GM19452 (cell line): Measurements from ENCODE around the gene NOTCH1.

ENCODE experiments used
- ATAC-seq: cut with Tn5 transposase; IDR thresholded peaks from one replicate; pipeline ENCODE4 v1.9.1; 2021; ENCODE audit not compliant: unreplicated experiment

Gene NOTCH1

DNA sequence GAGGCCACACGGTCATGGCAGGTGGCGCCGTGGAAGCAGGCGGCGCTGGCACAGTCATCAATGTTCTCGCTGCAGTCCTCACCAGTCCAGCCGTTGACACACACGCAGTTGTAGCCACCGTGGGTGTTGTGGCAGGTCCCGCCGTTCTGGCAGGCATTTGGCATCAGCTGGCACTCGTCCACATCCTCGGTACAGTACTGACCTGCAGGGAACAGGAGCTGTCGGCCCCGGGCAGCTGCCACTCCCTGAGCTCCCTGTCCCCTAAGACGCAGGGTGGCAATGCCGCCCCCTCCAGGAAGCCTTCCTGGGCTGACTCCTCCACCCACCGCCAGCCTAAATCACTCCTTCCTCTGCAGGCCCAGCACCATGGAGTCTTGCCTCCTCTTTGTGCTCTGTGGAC is 27.2 kb downstream of the NOTCH1 start:
- no peak for ATAC-seq

DNA sequence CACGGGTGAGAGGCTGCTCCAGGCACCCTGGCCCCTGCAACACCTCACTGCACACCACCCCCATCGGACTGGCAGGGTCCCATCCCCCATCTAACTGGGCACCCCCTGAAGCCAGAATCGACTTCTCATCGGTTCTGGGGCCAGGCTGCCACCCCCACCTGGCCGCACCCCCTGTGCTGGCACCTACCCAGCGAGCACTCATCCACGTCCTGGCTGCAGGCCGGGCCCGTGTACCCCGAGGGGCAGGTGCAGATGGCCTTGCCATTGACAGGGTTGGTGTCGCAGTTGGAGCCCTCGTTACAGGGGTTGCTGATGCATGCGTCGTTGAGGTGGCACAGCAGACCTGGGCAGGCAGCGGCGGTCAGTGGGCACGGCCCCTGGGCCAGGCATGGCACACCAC is 27.9 kb downstream of the NOTCH1 start:
- ATAC-seq: no peak

DNA sequence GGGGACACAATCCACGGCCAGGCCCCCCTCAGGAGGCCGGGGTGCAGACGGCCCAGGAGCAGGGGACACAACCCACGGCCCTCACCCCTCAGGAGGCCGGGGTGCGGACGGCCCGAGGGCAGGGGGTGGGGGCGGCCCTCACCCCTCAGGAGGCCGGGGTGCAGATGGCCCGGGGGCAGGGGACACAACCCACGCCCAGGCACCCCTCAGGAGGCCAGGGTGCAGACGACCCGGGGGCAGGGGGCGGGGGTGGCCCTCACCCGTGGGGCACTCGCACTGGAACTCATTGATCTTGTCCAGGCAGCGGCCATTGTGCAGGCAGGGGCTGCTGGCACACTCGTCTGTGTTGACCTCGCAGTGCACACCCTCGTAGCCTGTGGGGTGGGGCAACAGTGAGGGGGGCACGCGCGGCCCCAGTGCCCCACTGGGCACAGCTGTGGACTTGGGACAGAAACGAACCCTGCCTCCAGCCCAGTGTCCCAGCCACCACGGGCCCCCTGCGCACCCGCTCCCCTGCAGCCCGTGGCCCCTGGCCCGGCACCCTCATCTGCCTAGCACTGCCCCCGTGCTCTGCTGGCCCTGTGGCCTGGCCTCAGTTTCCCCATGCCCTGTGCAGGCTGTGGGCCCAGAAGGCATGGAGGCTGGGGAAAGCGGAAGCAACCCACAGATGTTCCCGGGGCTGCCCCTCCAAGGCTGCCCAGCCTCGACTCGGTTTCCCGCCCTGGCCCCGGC is 28.7 kb downstream of the NOTCH1 start:
- no peak for ATAC-seq

DNA sequence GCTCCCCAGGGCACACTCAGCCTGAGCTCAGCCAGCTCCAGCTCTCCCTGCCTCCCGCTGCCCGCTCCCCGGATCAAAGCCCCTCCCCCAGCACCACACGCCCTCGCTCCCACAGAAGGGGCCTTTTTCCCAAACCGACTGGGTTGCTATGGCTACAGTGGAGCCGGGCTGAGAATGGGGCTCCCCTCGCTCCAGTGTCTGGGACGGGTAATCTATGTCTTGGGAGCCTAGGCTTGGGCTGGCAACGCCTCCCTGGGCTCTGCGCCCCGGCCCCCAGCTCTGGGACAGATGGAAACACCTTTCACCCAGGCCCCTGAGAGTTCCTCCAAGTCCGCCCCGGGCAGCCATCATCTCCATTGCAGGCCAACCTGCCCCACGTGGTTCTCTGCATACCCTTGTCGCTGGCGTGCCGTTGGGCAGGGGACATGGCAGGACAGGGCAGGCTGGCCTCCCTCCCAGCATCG is 29.6 kb downstream of the NOTCH1 start:
- no peak for ATAC-seq

DNA sequence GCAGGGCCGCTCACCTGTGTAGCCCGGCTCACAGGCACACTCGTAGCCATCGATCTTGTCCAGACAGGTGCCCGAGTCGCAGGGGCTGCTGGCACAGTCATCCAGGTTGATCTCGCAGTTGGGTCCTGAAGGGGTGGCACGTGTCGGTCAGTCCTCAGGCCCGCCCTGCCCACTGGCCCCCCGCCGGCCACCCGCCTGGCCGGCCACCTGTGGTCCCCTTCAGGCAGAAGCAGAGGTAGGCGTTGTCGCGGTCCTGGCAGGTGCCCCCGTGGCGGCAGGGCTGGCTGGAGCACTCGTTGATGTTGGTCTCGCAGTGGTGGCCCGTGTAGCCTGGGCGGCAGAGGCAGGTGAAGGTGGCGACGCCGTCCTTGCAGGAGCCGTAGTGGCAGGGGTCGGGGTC is 30.6 kb downstream of the NOTCH1 start:
- ATAC-seq: no peak

DNA sequence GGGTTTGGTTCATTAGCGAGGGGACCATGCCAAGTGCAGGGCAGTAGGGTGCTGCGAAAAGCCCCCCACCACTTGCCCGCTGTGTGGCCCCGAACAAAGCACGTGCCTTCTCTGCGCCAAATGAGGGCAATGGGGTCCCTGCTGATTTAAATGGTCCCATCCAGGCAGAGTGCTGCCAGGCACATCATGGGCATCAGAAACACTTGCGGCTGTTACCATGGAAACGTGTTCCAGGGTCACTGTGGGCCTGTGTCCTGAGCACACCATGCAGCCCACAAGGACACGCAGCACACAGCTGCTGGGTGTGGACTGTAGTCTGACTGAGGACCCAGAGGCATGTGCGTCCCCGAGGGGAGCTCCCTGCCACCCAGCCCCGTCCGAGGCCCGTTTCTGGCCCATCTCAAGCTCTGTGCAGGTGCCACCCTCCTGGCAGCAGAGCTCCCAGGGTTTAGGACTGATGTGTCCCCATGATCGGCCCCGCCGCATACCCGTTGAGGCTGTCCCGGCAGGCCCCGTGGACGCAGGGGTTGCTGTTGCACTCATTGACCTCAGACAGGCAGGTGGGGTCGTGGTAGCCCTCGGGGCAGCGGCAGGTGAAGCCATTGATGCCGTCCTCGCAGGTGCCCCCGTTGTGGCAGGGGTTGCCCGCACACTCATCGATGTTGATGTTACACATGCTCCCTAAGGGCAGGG is 31.7 kb downstream of the NOTCH1 start:
- no peak for ATAC-seq

DNA sequence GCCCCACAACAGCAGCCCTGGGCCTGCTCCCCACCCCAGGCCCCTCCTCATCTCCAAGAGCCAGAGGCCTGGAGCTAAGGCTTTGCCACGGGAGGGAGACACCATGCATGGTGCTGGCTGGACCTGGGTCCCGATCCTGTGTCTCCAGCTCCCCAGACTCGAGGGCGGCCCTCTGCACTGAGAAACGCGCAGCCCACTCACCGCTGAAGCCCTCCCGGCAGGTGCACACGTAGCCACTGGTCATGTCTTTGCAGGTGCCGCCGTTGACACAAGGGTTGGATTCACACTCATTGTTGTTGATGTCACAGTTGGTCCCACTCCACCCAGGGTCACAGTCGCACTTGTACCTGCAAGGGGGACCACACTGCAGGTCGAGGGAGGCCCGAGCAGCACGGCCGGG is 32.7 kb downstream of the NOTCH1 start:
- no peak for ATAC-seq

DNA sequence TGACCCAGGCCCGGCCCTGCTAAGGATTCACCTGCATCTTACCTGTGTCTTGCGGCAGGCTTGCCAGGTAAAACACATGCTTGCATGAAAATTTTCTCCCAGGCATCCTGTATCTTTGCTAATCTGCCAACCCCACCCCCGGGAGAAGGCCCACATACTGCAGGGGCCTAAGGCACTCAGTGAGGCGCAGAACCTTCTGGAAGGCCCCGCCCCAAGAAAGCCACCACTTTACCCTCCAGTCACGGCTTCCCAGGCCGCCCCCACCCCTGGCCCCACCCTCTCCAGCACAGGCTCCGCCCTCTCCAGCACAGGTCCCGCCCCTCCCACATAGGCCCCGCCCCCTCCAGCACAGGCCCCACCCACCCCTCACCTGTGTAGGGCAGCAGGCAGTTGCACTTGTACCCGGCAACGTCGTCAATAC is 33.2 kb downstream of the NOTCH1 start:
- ATAC-seq: no peak

DNA sequence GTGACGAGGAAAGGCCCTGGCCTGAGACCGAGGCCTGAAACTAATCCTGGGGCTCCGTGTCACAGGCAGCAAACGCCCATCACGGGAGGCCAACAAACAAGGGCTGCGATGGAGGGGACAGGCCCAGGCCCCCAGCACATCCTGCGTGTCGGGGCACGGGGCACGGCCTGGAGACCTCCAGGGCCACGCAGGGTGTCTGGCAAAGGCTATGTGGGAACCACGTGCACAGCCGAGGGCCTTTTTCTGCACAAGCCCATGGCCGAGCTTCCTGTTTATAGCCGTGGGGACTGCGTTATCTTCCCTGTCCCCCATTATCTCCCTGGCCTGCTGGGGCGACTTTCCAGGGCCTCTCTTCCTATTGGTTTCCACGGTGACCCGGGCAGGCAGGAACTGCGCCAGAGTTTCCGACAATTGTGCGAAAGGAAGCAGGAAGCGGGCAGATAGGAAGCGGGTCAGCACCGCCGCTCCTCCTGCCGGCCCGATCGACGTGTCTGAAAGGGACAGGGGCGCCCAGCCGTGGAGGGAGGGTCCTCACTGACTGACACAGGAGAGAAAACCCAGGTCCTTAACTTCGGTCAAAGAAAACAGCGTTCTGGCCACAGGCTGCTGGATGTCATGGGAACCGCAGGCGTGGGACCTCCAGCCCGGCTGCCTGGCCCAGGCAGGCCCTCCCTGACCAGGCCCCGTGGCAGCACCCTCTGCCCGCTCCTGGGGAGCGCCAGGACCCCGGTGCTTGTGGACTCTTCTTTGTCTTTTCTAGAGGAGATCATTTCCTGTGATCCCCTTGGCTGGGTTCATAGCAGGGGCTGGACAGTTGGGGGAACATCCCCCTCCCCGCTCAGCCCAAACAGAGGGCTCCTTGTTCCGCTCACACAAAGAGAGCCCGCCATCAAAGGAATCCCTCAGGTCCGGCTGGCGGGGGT is 33.9 kb downstream of the NOTCH1 start:
- ATAC-seq: no peak

DNA sequence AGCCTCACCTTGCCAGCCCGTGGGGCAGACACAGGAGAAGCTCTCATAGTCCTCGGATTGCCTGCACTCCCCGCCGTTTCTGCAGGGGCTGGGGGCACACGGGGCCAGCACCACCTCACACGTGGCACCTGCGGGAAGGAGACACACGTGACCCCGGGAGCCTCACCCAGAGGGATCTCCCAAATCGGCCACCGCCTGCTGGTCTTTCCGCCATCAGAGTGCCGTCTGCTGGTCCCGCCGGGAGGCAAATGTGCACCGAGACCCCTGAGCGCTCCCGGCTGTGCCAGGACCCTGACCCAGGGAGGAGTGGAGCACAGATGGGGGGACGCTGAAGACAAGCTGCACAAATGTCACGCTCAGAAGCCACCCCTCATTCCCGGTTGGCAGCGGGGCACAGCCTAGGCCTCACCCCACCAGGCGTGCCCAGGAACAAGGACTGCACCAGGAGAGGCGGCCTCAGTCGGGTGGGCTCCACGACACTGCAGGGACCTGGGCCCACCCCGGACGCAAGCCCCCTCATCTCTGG is 34.6 kb downstream of the NOTCH1 start:
- ATAC-seq: no peak

DNA sequence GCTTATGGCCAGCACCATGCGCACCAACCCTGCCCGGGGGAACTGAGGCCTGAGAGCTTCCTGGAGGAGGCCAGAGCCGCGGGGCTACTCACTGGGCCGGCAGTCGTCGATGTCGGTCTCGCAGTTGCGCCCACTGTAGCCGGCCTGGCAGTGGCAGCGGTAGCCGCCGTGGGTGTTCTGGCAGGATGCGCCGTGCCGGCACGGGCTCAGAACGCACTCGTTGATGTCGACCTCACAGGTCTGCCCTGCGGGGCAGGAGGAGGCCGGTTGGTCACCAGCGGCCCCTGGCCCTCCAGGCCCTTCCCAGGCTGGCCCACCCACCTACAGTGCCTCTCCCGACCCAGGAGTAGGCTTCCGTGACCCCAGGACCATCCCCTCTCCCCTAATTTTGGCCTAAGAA is 35.3 kb downstream of the NOTCH1 start:
- ATAC-seq: no peak

DNA sequence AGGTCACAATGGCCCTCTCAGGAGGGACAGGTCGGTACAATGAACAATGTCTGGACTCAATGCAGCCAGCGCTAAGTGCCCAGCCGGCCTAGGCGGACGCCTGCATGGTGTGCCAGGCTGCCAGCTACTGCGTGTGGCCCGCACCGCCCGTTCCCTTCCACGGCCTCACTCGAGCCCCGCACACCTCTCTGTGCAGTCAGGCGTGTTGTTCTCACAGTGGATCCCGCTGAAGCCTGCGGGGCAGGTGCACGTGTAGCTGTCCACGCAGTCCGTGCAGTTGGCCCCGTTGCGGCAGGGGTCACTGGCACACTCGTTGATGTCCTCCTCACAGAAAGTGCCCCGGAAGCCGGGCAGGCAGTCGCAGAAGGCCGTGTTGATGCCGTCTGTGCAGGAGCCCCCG is 36.3 kb downstream of the NOTCH1 start:
- ATAC-seq: no peak

DNA sequence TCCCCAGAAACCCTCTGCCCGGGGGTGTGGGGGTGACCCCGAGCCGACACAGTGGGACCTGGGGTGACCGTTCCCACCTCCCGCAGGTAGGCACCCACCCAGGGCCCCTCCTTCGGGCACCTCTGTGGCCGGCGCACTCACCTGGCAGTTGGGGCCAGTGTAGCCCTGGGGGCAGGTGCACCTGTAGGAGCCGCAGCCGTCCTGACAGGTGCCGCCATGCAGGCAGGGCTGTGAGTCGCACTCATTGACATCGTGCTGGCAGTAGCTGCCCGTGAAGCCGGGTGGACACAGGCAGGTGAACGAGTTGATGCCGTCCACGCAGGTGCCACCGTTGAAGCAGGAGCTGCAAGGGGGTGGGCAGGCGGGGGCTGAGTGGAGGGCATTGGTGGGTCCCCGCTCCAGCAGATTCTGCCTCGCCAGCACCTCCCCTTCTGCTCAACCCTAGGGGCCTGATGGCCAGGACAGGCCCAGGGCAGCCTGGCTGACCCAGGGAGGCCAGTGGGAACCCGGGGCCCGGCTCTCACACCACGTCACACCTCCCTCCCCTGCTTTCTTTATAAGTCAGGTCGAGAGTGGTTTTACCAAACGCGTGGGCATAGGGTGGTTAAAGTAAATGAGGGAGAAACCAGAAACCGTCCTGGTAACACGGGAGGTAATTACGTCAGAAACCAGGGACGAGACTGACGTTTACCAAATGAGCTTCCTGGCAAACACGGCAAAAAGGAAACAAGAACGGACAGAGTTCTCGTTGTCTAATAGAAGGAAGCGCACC is 36.9 kb downstream of the NOTCH1 start:
- no peak for ATAC-seq

DNA sequence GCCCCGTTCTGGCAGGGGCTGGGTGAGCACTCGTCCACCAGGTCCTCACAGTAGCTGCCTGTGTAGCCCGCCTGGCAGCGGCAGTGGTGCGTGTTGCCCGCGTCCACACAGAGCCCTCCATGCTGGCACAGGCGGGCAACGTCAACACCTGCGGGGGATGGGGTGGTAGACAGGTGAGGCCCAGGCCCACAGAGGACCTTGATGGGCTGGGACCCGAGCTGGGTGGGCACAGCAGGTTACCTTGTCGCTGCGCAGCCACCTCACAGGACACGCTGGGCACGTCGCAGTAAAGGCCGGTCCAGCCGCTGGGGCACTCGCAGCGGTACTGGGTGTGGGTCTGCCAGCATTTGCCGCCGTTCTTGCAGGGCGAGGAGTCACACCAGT is 37.9 kb downstream of the NOTCH1 start:
- no peak for ATAC-seq

DNA sequence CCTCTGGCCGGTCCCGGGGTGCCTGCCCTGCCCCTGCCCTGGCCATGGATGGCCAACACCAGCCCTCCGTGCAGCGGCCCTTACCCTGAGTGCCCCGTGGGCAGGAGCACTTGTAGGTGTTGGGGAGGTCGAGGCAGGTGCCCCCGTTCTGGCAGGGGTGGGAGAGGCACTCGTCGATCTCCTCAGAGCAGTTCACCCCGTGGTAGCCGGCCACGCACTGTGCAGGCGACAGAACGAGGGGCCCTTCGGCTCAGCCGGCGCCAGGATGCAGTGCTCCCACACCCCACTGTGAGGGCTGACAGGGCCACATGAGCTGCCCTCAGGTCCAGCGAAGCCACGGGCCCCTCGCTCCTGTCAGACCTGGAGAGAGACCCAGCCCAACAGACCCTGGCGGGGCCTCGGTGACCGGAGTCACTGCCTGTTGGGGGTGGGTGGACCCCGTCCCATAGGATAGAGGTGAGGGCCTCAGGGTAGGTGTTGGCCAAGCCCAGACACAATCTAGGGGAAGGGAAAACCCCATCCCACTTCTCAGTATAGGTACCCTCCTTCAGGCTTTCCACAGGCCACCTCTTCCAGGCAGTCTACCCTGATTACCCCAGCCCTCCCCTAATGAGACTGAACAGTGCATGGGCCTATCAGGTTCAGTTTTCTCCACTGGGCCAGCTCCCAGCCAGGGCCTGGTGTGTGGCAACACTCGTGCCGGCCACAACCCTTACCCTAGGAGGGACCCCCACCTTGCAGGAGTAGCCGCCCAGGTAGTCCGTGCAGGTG is 38.4 kb downstream of the NOTCH1 start:
- ATAC-seq: no peak

DNA sequence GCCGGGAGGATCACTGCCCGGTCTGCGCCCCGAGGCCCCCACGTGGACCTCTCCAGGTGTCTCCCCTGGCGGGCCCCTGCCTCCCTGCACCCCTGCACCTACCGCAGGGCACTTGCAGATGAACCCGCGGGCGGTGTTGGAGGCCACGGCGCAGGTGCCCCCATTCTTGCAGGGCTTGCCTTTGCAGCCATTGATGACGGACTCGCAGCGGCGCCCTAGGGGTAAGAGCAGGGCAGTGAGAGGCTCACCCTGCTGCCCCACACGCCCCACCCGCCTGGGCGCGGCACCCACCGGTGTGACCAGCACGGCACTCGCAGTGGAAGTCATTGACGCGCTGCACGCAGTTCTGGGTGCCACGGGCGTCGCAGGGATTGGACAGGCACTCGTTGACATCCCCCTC is 39.4 kb downstream of the NOTCH1 start:
- ATAC-seq: no peak

DNA sequence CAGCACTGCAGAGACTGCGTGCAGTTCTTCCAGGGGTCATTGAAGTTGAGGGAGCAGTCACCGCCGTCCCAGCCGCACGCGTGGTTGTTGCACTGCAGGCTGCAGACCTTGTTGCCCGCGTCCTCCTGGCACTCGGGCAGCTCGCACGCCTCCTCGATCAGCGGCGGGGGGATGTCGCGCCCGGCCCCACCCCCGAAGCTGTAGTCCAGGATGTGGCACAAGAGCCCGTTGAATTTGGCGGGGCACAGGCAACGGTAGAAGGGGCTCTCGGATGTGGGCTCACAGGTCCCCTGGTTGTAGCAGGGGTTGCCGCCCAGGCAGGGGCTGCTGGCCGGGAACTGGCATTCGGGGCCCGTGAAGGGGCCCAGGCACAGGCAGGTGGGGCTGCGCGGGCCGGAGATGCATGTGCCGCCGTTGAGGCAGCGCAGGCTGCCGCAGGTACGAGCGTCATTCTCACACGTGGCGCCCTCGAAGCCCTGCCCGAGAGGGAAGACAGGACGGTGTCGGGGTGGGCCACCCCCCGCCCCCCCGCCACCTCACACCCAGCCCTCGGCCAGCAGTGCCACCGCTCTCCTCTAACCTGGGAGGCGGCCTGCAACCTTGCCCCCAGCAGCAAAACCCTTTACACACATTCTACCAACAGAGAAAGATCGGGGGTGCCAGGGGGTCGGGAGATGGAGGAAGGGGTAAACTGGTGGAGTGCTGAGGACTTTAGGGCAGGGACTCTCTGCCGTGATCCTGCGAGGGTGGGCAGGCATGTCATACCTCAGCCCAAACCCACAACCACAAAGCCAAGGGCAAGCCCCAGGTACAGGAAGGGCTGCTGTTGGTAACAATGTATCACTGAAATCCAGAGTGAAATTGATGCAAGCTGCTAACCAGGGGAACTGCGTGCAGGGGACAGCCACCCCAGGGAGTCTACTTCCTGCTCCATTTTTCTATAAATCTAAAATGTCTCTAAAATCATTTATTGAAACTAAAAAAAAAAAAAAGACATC is 40.1 kb downstream of the NOTCH1 start:
- no peak for ATAC-seq

DNA sequence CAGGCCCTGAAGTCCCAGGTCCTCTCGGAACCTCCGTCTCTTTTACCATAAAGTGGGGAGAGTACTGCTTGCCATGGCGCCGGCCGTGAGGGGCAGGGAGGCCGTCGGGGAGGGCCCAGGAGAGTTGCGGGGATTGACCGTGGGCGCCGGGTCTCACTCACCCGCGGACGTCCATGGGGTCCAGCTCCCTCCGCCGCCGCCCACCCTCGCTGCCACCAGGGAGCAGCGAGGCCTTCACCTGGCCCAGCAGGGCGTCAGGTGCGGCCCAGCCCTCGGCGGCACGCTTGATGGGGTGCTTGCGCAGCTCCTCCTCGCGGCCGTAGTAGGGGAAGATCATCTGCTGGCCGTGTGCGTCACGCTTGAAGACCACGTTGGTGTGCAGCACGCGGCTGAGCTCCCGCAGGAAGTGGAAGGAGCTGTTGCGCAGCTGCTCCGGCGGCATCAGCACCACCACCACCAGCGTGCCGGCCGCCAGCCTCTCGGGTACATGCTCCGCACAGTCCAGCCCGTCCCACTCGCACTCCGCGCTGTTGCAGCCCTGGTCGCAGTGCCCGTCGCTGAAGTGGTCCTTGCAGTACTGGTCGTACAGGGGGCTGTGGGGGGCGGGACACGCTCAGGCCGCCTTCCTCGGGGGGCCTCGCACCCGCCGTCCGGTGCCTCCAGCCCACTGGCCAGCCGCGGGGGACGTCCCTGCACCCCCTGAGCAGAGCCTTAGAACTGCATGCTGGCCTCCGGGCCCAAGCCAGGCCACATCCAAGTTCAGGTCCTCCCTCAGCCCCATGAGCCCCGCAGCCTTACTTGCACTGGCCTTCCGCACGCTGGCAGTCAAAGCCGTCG is 41.1 kb downstream of the NOTCH1 start:
- no peak for ATAC-seq
